Smooth muscle cell of trachea (primary cell): Measurements from ENCODE around the gene TMEM33. TPM values are rescaled to one million over a fixed set of nuclear protein-coding genes. Genes with fewer than 3 reads are reported as not detected.

Experiments used
- total RNA-seq: library from RNA; depleted of rRNA; stranded (reverse); fragments of >200 nt; gene quantifications from 2 replicates; pipeline ENCODE4 v1.2.1, GENCODE V29; 2014

Gene TMEM33, protein sequence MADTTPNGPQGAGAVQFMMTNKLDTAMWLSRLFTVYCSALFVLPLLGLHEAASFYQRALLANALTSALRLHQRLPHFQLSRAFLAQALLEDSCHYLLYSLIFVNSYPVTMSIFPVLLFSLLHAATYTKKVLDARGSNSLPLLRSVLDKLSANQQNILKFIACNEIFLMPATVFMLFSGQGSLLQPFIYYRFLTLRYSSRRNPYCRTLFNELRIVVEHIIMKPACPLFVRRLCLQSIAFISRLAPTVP
- 37.2 and 40.7 TPM in 2 replicates for total RNA-seq

DNA sequence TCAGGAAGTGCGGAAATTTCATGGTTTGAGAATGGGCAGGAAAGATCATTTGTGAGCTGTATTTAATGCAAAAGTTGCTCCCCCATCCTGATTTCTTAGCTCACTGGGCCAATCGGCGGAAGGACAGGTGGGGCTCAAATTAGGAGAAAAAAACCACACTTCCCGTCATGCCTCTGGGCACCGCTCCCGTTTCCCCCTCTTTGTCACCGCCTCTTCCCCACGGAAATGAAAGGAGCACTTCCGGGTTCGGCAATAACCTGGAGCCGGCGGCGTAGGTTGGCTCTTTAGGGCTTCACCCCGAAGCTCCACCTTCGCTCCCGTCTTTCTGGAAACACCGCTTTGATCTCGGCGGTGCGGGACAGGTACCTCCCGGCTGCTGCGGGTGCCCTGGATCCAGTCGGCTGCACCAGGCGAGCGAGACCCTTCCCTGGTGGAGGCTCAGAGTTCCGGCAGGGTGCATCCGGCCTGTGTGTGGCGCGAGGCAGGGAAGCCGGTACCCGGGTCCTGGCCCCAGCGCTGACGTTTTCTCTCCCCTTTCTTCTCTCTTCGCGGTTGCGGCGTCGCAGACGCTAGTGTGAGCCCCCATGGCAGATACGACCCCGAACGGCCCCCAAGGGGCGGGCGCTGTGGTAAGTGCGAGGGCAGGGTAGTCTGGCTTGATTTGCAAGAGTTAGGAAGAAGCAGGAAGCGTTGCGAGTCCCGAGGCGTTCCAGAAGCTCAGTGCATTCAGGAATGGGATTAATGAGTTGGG, at the start of gene TMEM33:
TMEM33 (plus strand) TSS at position 529 of the 751 bp plus-strand sequence; CDS start at position 585, 56 bp downstream.

DNA sequence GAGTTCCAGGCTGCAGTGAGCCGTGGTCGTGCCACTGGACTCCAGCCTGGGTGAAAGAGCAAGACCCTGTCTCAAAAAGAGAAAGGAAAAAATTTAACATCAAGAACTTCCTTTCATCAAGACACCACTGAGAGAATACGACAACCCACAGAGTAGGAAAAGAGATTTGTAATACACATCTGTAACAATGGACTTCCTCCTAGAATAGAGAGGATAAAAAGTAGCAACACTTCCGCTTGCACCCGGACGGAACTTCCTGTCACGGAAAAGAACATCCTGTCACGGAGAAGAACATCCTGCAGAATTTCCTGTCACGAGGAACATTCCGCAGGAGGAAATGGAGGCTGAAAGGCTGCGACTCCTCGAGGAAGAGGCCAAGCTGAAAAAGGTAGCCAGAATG, 46.2 kb downstream of the TMEM33 start, which contains the start of gene DCAF4L1:
DCAF4L1 (plus strand) TSS at position 301 of the 400 bp plus-strand sequence; CDS start at position 338, 37 bp downstream.

DNA sequence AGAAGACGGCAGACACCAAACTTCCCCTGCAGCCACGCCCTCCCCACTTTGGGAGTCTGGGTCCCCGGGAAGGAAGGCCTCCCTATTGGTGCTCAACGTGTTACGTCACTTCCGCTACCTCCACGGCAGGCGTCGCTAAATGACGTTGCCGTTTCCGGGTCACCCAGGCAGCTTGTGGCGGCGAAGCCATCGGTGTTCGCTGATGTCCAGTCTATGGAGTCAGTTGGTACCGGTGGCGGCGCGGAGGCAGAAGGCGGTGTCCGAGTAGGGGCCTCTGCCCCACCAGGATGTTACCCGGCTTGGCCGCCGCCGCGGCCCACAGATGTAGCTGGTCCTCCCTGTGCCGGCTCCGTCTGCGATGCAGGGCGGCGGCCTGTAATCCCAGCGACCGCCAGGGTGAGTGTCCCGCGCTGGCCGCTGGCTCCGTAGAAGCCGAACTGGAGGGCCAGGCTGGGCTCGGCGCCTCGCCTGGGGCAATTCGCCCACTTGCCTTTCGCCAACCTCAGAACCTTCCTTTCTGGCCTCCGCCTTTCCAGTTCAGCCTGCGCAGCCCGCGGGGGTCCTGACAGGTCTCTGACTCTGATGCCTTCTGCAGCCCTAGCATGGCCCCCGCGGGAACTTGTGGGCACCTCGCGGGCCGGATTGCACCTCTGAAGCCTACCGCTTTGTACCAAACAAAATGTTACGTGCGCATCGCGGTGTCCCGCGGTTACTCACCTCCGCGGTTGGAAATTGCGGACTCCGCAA, 55.3 kb downstream of the TMEM33 start, which contains the start of gene SLC30A9:
SLC30A9 (plus strand) TSS at position 166 of the 747 bp plus-strand sequence; CDS start at position 288, 122 bp downstream.

Other genes with a start within 250 kb of the TMEM33 start
- not detected in 2 replicates for gene PHOX2B, start 186.7 kb upstream of the TMEM33 start, total RNA-seq
- gene DCAF4L1, start 46.3 kb downstream of the TMEM33 start, total RNA-seq, result under 0.01 and 0.17 TPM in 2 replicates
- 59.2 and 95.3 TPM in 2 replicates for gene SLC30A9, start 55.1 kb downstream of the TMEM33 start, total RNA-seq
- gene BEND4, start 217.2 kb downstream of the TMEM33 start, total RNA-seq, result not detected in 2 replicates